Measurements from ENCODE around the gene TTC17.

The TTC17 gene

GRCh38 chr11:43537833-43538615 is 179.3 kb downstream of the TTC17 start:
- DNase-seq, result no peak

DNA sequence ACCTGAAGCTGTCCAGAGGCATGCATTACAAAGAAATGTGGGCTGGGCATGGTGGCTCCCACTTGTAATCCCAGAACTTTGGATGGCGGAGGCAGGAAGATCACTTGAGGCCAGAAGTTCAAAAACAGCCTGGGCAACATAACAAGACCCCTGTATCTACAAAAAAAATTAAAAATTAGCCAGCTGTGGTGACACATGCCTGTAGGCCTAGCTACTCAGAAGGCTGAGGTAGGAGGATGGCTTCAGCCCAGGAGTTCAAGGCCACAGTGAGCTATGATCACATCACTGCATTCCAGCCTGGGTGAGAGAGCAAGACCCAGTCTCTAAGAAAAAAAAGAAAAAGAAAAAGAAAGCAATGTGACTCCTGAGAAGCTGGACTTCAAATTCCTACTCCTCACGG is 183.3 kb downstream of the TTC17 start:
- no peak for DNase-seq

DNA sequence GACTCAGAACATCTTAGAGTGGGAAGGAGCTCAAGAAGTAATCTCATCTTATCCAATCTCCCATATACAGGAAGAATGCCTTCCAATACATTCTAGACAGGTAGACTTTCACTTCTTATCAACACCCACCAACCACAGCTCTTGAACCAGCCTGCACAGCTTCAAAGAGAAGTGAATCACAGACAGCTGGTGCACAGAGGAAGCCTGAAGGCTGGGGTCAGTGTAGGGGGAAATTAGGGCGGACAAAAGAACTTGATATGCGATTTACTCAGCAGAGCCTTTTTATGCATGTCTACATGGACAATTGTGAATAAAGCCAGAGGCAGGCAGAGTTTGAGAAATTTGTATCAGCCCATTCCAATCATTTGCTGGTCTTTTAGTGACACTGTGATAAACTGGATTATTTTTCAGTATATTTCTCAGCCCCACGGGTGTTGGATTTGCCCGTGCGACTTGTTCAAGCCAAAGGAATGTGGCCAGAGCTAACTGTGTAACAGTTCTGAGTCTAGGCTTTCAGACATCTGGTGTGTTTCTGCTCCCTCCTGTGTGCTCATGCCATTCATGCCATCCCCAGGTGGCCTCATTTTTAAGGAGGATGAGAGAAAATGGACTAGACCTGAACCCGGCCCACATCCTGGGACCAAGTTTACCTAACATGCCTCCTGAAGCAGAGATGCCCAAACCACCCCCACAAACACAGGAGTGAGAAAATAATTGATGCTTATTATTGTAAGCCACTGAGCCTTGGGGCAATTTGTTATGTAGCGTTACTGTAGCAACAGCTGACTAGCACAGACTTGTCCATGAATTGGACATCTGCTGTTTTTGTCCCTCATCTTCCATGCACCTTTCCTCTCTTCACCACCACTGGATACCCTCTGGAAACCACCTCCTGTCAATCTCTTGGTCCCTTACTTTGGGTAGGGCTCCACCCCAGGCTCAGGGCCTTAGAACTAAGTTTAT is 184.3 kb downstream of the TTC17 start:
- no peak for DNase-seq

Measured in CD4-positive, alpha-beta T cell treated with Interleukin-15 for 1 hour (primary cell).